HepG2 (cell line): ENCODE data around the gene FN1. TPM values are rescaled to one million over a fixed set of nuclear protein-coding genes. Genes with fewer than 3 reads are reported as not detected.

Experiments
- MBD4 ChIP-seq: IDR thresholded peaks from 2 replicates; pipeline ENCODE4 v1.6.1; 2012; ENCODE audit warnings: low read length, inconsistent platforms, borderline replicate concordance
- MTA3 ChIP-seq: sonication (generic); formaldehyde crosslinking; IDR thresholded peaks from 2 replicates; pipeline ENCODE4 v1.4.0; 2020; ENCODE audit warnings: missing genetic modification reagents
- PRPF4 ChIP-seq: fragments of 200-400 bp; formaldehyde crosslinking; IDR thresholded peaks from 2 replicates; pipeline ENCODE4 v1.6.1; 2016; ENCODE audit warnings: low read length, low read depth; ENCODE audit not compliant: poor library complexity, severe bottlenecking
- SAP130 ChIP-seq: IDR thresholded peaks from 2 replicates; pipeline ENCODE4 v1.6.1; 2016; ENCODE audit warnings: low read depth
- SIN3A ChIP-seq: IDR thresholded peaks from 2 replicates; pipeline ENCODE4 v1.6.1; 2011; ENCODE audit warnings: low read depth, mild to moderate bottlenecking, control low read depth, low read length, borderline replicate concordance
- SOX13 ChIP-seq, 3 experiments: fragments of 450-650 bp in 1 of 3; sonication (generic) in 1 of 3; formaldehyde crosslinking in 1 of 3; IDR thresholded peaks in 2 of 3; conservative IDR thresholded peaks in 1 of 3; 2 replicates each; pipeline versions ENCODE4 v1.5.0 to v1.6.1; 2016 to 2020; ENCODE audit warnings: antibody characterized with exemption in 1 of 3, mild to moderate bottlenecking in 1 of 3, missing compliant biosample characterization in 1 of 3, missing genetic modification reagents in 1 of 3, moderate library complexity in 1 of 3
- SP2 ChIP-seq: sonication (generic); formaldehyde crosslinking; IDR thresholded peaks from 2 replicates; pipeline ENCODE4 v1.5.1; 2020; ENCODE audit warnings: mild to moderate bottlenecking, missing genetic modification reagents
- ZBTB20 ChIP-seq: sonication (generic); formaldehyde crosslinking; IDR thresholded peaks from 2 replicates; pipeline ENCODE4 v1.8.1; 2023; ENCODE audit warnings: missing genetic modification reagents, low read depth, mild to moderate bottlenecking, borderline replicate concordance
- ZFP36L2 ChIP-seq: sonication (generic); formaldehyde crosslinking; IDR thresholded peaks from 2 replicates; pipeline ENCODE4 v1.4.0; 2020; ENCODE audit warnings: missing genetic modification reagents
- ZNF121 ChIP-seq: sonication (generic); formaldehyde crosslinking; IDR thresholded peaks from 2 replicates; pipeline ENCODE4 v1.5.0; 2020; ENCODE audit warnings: mild to moderate bottlenecking, missing genetic modification reagents
- ZNF562 ChIP-seq: sonication (generic); formaldehyde crosslinking; IDR thresholded peaks from 2 replicates; pipeline ENCODE4 v1.8.0; 2022; ENCODE audit warnings: missing genetic modification reagents, borderline replicate concordance
- ZNF7 ChIP-seq: IDR thresholded peaks from 2 replicates; pipeline ENCODE4 v1.6.1; 2016; ENCODE audit warnings: missing biosample characterization, missing genetic modification reagents
- ZNF746 ChIP-seq: sonication (generic); formaldehyde crosslinking; IDR thresholded peaks from 2 replicates; pipeline ENCODE4 v1.8.0; 2022; ENCODE audit warnings: mild to moderate bottlenecking, missing genetic modification reagents
- polyA plus RNA-seq, 8 experiments: library from polyadenylated mRNA; depleted of rRNA in 3 of 8; stranded (reverse) in 7 of 8; unstranded in 1 of 8; fragments of >200 nt; fragmentation: Illumina TruSeq in 4 of 8; extraction: Trizol in 4 of 8; gene quantifications; 2 replicates each; pipeline versions ENCODE4 v1.2.1 to v1.2.3, GENCODE V29; 2011 to 2016; ENCODE audit warnings: low read depth in 4 of 8, missing spikeins in 1 of 8, mixed read lengths in 1 of 8; ENCODE audit not compliant: insufficient read depth in 1 of 8
- total RNA-seq, 5 experiments: library from RNA; depleted of rRNA; stranded (reverse); fragments of >200 nt; fragmentation: Illumina TruSeq; extraction: Trizol; gene quantifications; 2 replicates each; pipeline ENCODE4 v1.2.3, GENCODE V29; 2016; ENCODE audit warnings: low read depth in 1 of 5
- TF ChIP-seq, protein P1 (sequence below): IDR thresholded peaks from 2 replicates; pipeline ENCODE4 v1.6.1; 2012; ENCODE audit warnings: low read depth, low read length, improper control_type of control experiment
- TF ChIP-seq, protein P2 (sequence below): sonication (generic); formaldehyde crosslinking; IDR thresholded peaks from 2 replicates; pipeline ENCODE4; 2020; ENCODE audit warnings: missing genetic modification reagents, mild to moderate bottlenecking, borderline replicate concordance
- TF ChIP-seq, protein P3 (sequence below): sonication (generic); formaldehyde crosslinking; IDR thresholded peaks from 2 replicates; pipeline ENCODE4 v1.4.0; 2020; ENCODE audit warnings: missing genetic modification reagents, mild to moderate bottlenecking, borderline replicate concordance

The FN1 gene
- total and polyA plus RNA-seq, 2 of the 13 experiments (the other 11 are each of a cell fraction or from before 2014, with no cell fraction given), result 1,847 to 6,471 TPM

DNA sequence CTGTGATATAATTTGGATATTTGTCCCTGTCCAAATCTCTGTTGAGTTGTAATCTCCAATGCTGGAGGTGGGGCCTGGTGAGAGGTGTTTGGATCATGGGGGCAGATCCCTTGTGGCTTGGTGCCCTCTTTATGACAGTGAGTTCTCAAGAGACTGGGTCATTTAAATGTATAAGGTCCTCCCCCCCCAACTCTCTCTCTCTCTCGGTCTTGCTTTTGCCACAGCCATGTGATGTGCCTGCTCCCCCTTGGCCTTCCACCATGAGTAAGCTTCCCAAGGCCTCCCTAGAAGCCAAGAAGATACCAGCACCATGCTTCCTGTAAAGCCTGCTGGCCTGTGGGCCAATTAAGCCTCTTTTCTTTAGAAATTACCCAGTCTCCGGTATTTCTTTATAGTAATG is 58.6 kb downstream of the FN1 start (continued):
- TF ChIP-seq, protein P1, sequence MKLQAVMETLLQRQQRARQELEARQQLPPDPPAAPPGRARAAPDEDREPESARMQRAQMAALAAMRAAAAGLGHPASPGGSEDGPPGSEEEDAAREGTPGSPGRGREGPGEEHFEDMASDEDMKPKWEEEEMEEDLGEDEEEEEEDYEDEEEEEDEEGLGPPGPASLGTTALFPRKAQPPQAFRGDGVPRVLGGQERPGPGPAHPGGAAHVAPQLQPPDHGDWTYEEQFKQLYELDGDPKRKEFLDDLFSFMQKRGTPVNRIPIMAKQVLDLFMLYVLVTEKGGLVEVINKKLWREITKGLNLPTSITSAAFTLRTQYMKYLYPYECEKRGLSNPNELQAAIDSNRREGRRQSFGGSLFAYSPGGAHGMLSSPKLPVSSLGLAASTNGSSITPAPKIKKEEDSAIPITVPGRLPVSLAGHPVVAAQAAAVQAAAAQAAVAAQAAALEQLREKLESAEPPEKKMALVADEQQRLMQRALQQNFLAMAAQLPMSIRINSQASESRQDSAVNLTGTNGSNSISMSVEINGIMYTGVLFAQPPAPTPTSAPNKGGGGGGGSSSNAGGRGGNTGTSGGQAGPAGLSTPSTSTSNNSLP, result no peak
- TF ChIP-seq ZNF121 (CRISPR knock-in tag) (no peak), ZNF562 (CRISPR knock-in tag) (no peak), ZNF7 (CRISPR knock-in tag) (no peak), MBD4 (no peak), SAP130 (CRISPR knock-in tag) (no peak), SOX13 (IDR thresholded peaks at IDR 0.05) (no peak), SOX13 (CRISPR knock-in tag; conservative IDR thresholded peaks at IDR 0.05 in 1 of 2, IDR thresholded peaks at IDR 0.05 in 1 of 2) (peak in 1 of 2 experiments; percentile 88; a peak in 1 of 4 replicates), ZFP36L2 (CRISPR knock-in tag) (no peak), ZBTB20 (CRISPR knock-in tag) (no peak), ZNF746 (CRISPR knock-in tag) (no peak), SIN3A (no peak), PRPF4 (no peak), MTA3 (CRISPR knock-in tag) (no peak), SP2 (CRISPR knock-in tag) (no peak)
- TF ChIP-seq, protein P2, sequence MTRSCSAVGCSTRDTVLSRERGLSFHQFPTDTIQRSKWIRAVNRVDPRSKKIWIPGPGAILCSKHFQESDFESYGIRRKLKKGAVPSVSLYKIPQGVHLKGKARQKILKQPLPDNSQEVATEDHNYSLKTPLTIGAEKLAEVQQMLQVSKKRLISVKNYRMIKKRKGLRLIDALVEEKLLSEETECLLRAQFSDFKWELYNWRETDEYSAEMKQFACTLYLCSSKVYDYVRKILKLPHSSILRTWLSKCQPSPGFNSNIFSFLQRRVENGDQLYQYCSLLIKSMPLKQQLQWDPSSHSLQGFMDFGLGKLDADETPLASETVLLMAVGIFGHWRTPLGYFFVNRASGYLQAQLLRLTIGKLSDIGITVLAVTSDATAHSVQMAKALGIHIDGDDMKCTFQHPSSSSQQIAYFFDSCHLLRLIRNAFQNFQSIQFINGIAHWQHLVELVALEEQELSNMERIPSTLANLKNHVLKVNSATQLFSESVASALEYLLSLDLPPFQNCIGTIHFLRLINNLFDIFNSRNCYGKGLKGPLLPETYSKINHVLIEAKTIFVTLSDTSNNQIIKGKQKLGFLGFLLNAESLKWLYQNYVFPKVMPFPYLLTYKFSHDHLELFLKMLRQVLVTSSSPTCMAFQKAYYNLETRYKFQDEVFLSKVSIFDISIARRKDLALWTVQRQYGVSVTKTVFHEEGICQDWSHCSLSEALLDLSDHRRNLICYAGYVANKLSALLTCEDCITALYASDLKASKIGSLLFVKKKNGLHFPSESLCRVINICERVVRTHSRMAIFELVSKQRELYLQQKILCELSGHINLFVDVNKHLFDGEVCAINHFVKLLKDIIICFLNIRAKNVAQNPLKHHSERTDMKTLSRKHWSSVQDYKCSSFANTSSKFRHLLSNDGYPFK (CRISPR knock-in tag), result no peak
- TF ChIP-seq, protein P3, sequence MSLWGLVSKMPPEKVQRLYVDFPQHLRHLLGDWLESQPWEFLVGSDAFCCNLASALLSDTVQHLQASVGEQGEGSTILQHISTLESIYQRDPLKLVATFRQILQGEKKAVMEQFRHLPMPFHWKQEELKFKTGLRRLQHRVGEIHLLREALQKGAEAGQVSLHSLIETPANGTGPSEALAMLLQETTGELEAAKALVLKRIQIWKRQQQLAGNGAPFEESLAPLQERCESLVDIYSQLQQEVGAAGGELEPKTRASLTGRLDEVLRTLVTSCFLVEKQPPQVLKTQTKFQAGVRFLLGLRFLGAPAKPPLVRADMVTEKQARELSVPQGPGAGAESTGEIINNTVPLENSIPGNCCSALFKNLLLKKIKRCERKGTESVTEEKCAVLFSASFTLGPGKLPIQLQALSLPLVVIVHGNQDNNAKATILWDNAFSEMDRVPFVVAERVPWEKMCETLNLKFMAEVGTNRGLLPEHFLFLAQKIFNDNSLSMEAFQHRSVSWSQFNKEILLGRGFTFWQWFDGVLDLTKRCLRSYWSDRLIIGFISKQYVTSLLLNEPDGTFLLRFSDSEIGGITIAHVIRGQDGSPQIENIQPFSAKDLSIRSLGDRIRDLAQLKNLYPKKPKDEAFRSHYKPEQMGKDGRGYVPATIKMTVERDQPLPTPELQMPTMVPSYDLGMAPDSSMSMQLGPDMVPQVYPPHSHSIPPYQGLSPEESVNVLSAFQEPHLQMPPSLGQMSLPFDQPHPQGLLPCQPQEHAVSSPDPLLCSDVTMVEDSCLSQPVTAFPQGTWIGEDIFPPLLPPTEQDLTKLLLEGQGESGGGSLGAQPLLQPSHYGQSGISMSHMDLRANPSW (CRISPR knock-in tag), result no peak
- TF ChIP-seq, all 625 proteins: peak for 6
